HG03280 (cell line): Measurements from ENCODE around the gene LPP.

ENCODE experiments used
- ATAC-seq: cut with Tn5 transposase; IDR thresholded peaks from one replicate; pipeline ENCODE4 v1.9.1; 2021; ENCODE audit warnings: mild to moderate bottlenecking, moderate library complexity; ENCODE audit not compliant: unreplicated experiment

The LPP gene

GRCh38 chr3:188658606-188659005 is 504.6 kb downstream of the LPP start:
- ATAC-seq: no peak

GRCh38 chr3:188659449-188660090 is 505.6 kb downstream of the LPP start:
- ATAC-seq: no peak

GRCh38 chr3:188660415-188660814 is 506.5 kb downstream of the LPP start:
- no peak for ATAC-seq

GRCh38 chr3:188661806-188662205 is 507.8 kb downstream of the LPP start:
- no peak for ATAC-seq

GRCh38 chr3:188662214-188662613 is 508.3 kb downstream of the LPP start:
- no peak for ATAC-seq

- ATAC-seq: no peak
Measured at GRCh38 chr3:188662795-188663194, 508.8 kb downstream of the LPP start.

GRCh38 chr3:188663839-188664238 is 509.9 kb downstream of the LPP start:
- no peak for ATAC-seq

- no peak for ATAC-seq
Measured at GRCh38 chr3:188664795-188665194, 510.8 kb downstream of the LPP start.

- ATAC-seq: no peak
Measured at GRCh38 chr3:188667926-188668325, 514.0 kb downstream of the LPP start.

- no peak for ATAC-seq
Measured at GRCh38 chr3:188670446-188670845, 516.5 kb downstream of the LPP start.

- no peak for ATAC-seq
Measured at GRCh38 chr3:188671971-188672370, 518.0 kb downstream of the LPP start.

- ATAC-seq: no peak
Measured at GRCh38 chr3:188672840-188673239, 518.9 kb downstream of the LPP start.

- no peak for ATAC-seq
Measured at GRCh38 chr3:188673646-188674186, 519.8 kb downstream of the LPP start.

GRCh38 chr3:188674595-188674994 is 520.6 kb downstream of the LPP start:
- ATAC-seq: no peak

GRCh38 chr3:188677344-188677743 is 523.4 kb downstream of the LPP start:
- no peak for ATAC-seq

GRCh38 chr3:188680189-188680588 is 526.2 kb downstream of the LPP start:
- no peak for ATAC-seq

- ATAC-seq: no peak
Measured at GRCh38 chr3:188680605-188681004, 526.6 kb downstream of the LPP start.

- no peak for ATAC-seq
Measured at GRCh38 chr3:188682316-188682715, 528.4 kb downstream of the LPP start.

GRCh38 chr3:188683032-188683521 is 529.1 kb downstream of the LPP start:
- ATAC-seq: no peak

GRCh38 chr3:188684276-188684675 is 530.3 kb downstream of the LPP start:
- no peak for ATAC-seq

GRCh38 chr3:188685789-188686188 is 531.8 kb downstream of the LPP start:
- ATAC-seq: no peak

GRCh38 chr3:188686324-188686723 is 532.4 kb downstream of the LPP start:
- no peak for ATAC-seq

- ATAC-seq: no peak
Measured at GRCh38 chr3:188687389-188687788, 533.4 kb downstream of the LPP start.
